ENCODE measurements around the gene ZBTB38. TPM values are rescaled to one million over a fixed set of nuclear protein-coding genes. Genes with fewer than 3 reads are reported as not detected.

ZBTB38 gene
- total and polyA plus RNA-seq, 2 experiments from 2014 or later, result 8.7 to 11.5 TPM

GRCh38 chr3:141341536-141341935 is 26.8 kb upstream of the ZBTB38 start:
- no peak overlapping the region for H3K4me3 Mint-ChIP-seq
- Histone ChIP-seq H2AFZ (no peak overlapping the region), H3K4me3 (no peak overlapping the region), H3F3A (replicated peaks; ENCODE audit: low read depth) (no peaks in the 10 kb centered on the region), H3K27ac (ENCODE audit: low read depth) (no peak overlapping the region), H4K20me1 (replicated peaks; ENCODE audit: insufficient read depth) (no peaks in the 10 kb centered on the region), H3K36me3 (ENCODE audit: insufficient read depth) (no peaks in the 10 kb centered on the region), H3K79me2 (replicated peaks; ENCODE audit: insufficient read depth) (no peaks in the 10 kb centered on the region), H3K27me3 (ENCODE audit: insufficient read depth) (no peaks in the 10 kb centered on the region), H3K4me1 (ENCODE audit: insufficient read depth) (no peaks in the 10 kb centered on the region), H3K4me2 (no peak overlapping the region), H3K9me2 (ENCODE audit: insufficient read depth) (peaks cover 9% of the 10 kb centered on the region)
- TF ChIP-seq POLR2AphosphoS5 (IDR thresholded peaks at IDR 0.05; ENCODE audit: low read depth), result no peak
- TF ChIP-seq ZNF331 (CRISPR knock-in tag; IDR thresholded peaks at IDR 0.05; ENCODE audit: low read depth), result no peak
- TF ChIP-seq ETS1 (IDR thresholded peaks at IDR 0.05), result no peak
- no peak for TF ChIP-seq REST (IDR thresholded peaks at IDR 0.05; ENCODE audit: unreplicated experiment)
- TF ChIP-seq EZH2 (IDR thresholded peaks at IDR 0.05; ENCODE audit: low read depth, unreplicated experiment), result no peak
- no peak for TF ChIP-seq ZNF114 (CRISPR knock-in tag; IDR thresholded peaks at IDR 0.05)
- TF ChIP-seq CTCF (conservative IDR thresholded peaks at IDR 0.05; ENCODE audit: low read depth in 2 of 2), result no peak
- TF ChIP-seq NANOG (IDR thresholded peaks at IDR 0.05; ENCODE audit: borderline replicate concordance), result no peak
- no peak for TF ChIP-seq JUNB (IDR thresholded peaks at IDR 0.05; ENCODE audit: unreplicated experiment)
- no peak for TF ChIP-seq ZNF462 (CRISPR knock-in tag; IDR thresholded peaks at IDR 0.05)
- no peak for TF ChIP-seq CREB1 (CRISPR knock-in tag; IDR thresholded peaks at IDR 0.05; ENCODE audit: low read depth)
- no peak for TF ChIP-seq EZH2phosphoT487 (IDR thresholded peaks at IDR 0.05; ENCODE audit: unreplicated experiment)
- no peak for TF ChIP-seq STAT1 (IDR thresholded peaks at IDR 0.05; ENCODE audit: unreplicated experiment)
- no peak for DNase-seq (ENCODE audit: low spot score)
- H3K4me1 Mint-ChIP-seq, result peaks cover 3% of the 10 kb centered on the region; the same call in 1 of the 3 replicates
- H3K36me3 Mint-ChIP-seq (ENCODE audit: low read depth), result no peaks in the 10 kb centered on the region
- H3K9me3 Mint-ChIP-seq, result no peaks in the 10 kb centered on the region
- no peak overlapping the region for H3K27ac Mint-ChIP-seq
- peaks cover 12% of the 10 kb centered on the region for H3K27me3 Mint-ChIP-seq (ENCODE audit: insufficient read depth, low read depth, poor library complexity)
- no peak for ATAC-seq

Data from GM23338 (cell line).